HCT116 (cell line): ENCODE results near the gene CHDH. TPM values are rescaled to one million over a fixed set of nuclear protein-coding genes. Genes with fewer than 3 reads are reported as not detected.

ENCODE experiments used
- ATAC-seq: fragments of 200-7000 bp; cut with Tn5 transposase; 2 replicates; pipeline ENCODE4 v1.9.1; 2020; ENCODE audit warnings: mild to moderate bottlenecking, moderate library complexity
- BruUV-seq: library from RNA; stranded (reverse); fragments of 400-500 nt; replicated peaks from 2 replicates; lab custom pipeline; 2021; lab: Mats Ljungman, UMichigan
- CTCF ChIA-PET: fragments of 300-600 bp; sonication (Branson Sonifier 250); formaldehyde crosslinking; loops from one replicate; lab custom pipeline; 2021; ENCODE audit warnings: antibody characterized with exemption; lab: Charles Lee
- POLR2A ChIA-PET: fragments of 300-600, 350-600 bp; sonication (Branson Sonifier 250); formaldehyde crosslinking; loops from one replicate; lab custom pipeline; 2021; ENCODE audit warnings: antibody characterized with exemption; lab: Charles Lee
- RAD21 ChIA-PET, 2 experiments: fragments of 300-600 bp; sonication (Branson Sonifier 250); formaldehyde crosslinking; loops; one replicate each; lab custom pipeline; 2023; ENCODE audit warnings: low total read pairs in 2 of 2; ENCODE audit not compliant: uncharacterized antibody in 2 of 2, unreplicated experiment in 2 of 2, low non-redundant PET in 1 of 2; lab: Charles Lee
- DNase-seq: peaks from one replicate; pipeline ENCODE4 v3.0.0-alpha.2; 2010; ENCODE audit warnings: low read depth, low spot score
- H2AFZ ChIP-seq: fragments of 200-600 bp; shearing (Covaris generic), sonication (generic); 2 replicates; pipeline ENCODE4 v1.6.1; 2017; ENCODE audit warnings: low read depth, mixed run types, mixed read lengths, antibody characterized with exemption, low read length; ENCODE audit not compliant: poor library complexity, severe bottlenecking
- H3K27ac ChIP-seq: 2 replicates; pipeline ENCODE4 v1.5.1; 2012; ENCODE audit warnings: low read depth, low read length
- H3K27me3 ChIP-seq: fragments of 200-600 bp; sonication (generic); 2 replicates; pipeline ENCODE4 v1.6.1; 2016; ENCODE audit warnings: mixed run types, low read length, mixed read lengths; ENCODE audit not compliant: insufficient read depth
- H3K36me3 ChIP-seq, 2 experiments: fragments of 200-500 bp in 1 of 2; fragments of 200-600 bp in 1 of 2; sonication (Bioruptor generic) in 1 of 2; sonication (generic) in 1 of 2; 2 replicates each; pipeline versions ENCODE4 v1.5.1 to v1.6.1; 2014 to 2016; ENCODE audit warnings: low read length in 2 of 2, inconsistent platforms in 1 of 2, mixed read lengths in 1 of 2, mixed run types in 1 of 2; ENCODE audit not compliant: insufficient read depth in 2 of 2, control insufficient read depth in 1 of 2
- H3K4me1 ChIP-seq, 2 experiments: fragments of 200-600 bp in 1 of 2; sonication (generic) in 1 of 2; 2 replicates each; pipeline versions ENCODE4 v1.5.1 to v1.6.1; 2012 to 2017; ENCODE audit warnings: low read length in 2 of 2, inconsistent platforms in 1 of 2, mild to moderate bottlenecking in 1 of 2, mixed read lengths in 1 of 2, mixed run types in 1 of 2, moderate library complexity in 1 of 2; ENCODE audit not compliant: insufficient read depth in 2 of 2, control insufficient read depth in 1 of 2
- H3K4me2 ChIP-seq: fragments of 200-600 bp; sonication (generic); 2 replicates; pipeline ENCODE4 v1.6.1; 2017; ENCODE audit warnings: mixed run types, low read length, mixed read lengths
- H3K4me3 ChIP-seq, 2 experiments: fragments of 200-600 bp in 1 of 2; sonication (generic) in 1 of 2; replicated peaks in 1 of 2; 2 replicates each; pipeline ENCODE4 v1.5.1; 2011 to 2016; ENCODE audit warnings: low read length in 2 of 2, control low read depth in 1 of 2, low read depth in 1 of 2, mild to moderate bottlenecking in 1 of 2, mixed read lengths in 1 of 2, mixed run types in 1 of 2
- H3K79me2 ChIP-seq: fragments of 200-600 bp; sonication (generic); 2 replicates; pipeline ENCODE4 v1.6.1; 2017; ENCODE audit warnings: mild to moderate bottlenecking, mixed run types, low read length, moderate library complexity, mixed read lengths; ENCODE audit not compliant: insufficient read depth
- H3K9ac ChIP-seq: fragments of 200-600 bp; sonication (generic); 2 replicates; pipeline ENCODE4 v1.6.1; 2016; ENCODE audit warnings: low read length, mixed read lengths
- H3K9me2 ChIP-seq: fragments of 200-600 bp; sonication (generic), shearing (Covaris generic); 2 replicates; pipeline ENCODE4 v1.6.1; 2017; ENCODE audit warnings: mixed run types, mild to moderate bottlenecking, moderate library complexity; ENCODE audit not compliant: insufficient read depth
- H3K9me3 ChIP-seq, 2 experiments: fragments of 200-500 bp in 1 of 2; fragments of 200-600 bp in 1 of 2; sonication (Bioruptor generic) in 1 of 2; sonication (generic) in 1 of 2; 2 replicates each; pipeline ENCODE4 v1.6.1; 2014 to 2017; ENCODE audit warnings: low read length in 2 of 2, mixed read lengths in 2 of 2, inconsistent platforms in 1 of 2, low read depth in 1 of 2, mild to moderate bottlenecking in 1 of 2, mixed run types in 1 of 2, moderate library complexity in 1 of 2; ENCODE audit not compliant: control insufficient read depth in 1 of 2, insufficient read depth in 1 of 2
- H4K20me1 ChIP-seq: fragments of 200-600 bp; sonication (generic), shearing (Covaris generic); 2 replicates; pipeline ENCODE4 v1.6.1; 2017; ENCODE audit warnings: mixed run types, mild to moderate bottlenecking, moderate library complexity; ENCODE audit not compliant: insufficient read depth
- CBX3 ChIP-seq: IDR thresholded peaks from 2 replicates; pipeline ENCODE4 v1.6.1; 2012; ENCODE audit warnings: low read depth
- CEBPB ChIP-seq: IDR thresholded peaks from 2 replicates; pipeline ENCODE4 v1.6.1; 2012; ENCODE audit warnings: low read depth
- EZH2 ChIP-seq: fragments of 200-600 bp; sonication (generic); IDR thresholded peaks from 2 replicates; pipeline ENCODE4 v1.6.1; 2017; ENCODE audit warnings: antibody characterized with exemption, mixed run types
- EZH2phosphoT487 ChIP-seq: fragments of 200-600 bp; IDR thresholded peaks from 2 replicates; pipeline ENCODE4 v1.6.1; 2018; ENCODE audit warnings: antibody characterized with exemption, borderline replicate concordance
- FOSL1 ChIP-seq: IDR thresholded peaks from 2 replicates; pipeline ENCODE4 v1.6.1; 2012; ENCODE audit warnings: low read depth
- RAD21 ChIP-seq: IDR thresholded peaks from 2 replicates; pipeline ENCODE4 v1.6.1; 2012; ENCODE audit warnings: low read depth, mild to moderate bottlenecking
- SIN3A ChIP-seq: IDR thresholded peaks from 2 replicates; pipeline ENCODE4 v1.6.1; 2012; ENCODE audit warnings: low read depth
- SP1 ChIP-seq: IDR thresholded peaks from 2 replicates; pipeline ENCODE4 v1.6.1; 2012; ENCODE audit warnings: low read depth
- SRF ChIP-seq: IDR thresholded peaks from 2 replicates; pipeline ENCODE4 v1.6.1; 2012; ENCODE audit warnings: low read depth
- YY1 ChIP-seq: IDR thresholded peaks from 2 replicates; pipeline ENCODE4 v1.6.1; 2011; ENCODE audit warnings: low read length, low read depth, moderate library complexity, mild to moderate bottlenecking; ENCODE audit not compliant: insufficient replicate concordance; ENCODE audit errors: extremely low read depth
- intact Hi-C: fragments of 100-400 bp; cut with micrococcal nuclease; formaldehyde crosslinking; loops from 2 replicates; pipeline ENCODE4 v1.10.0; 2022
- total RNA-seq: library from RNA; stranded (reverse); gene quantifications from one replicate; pipeline ENCODE4 v1.2.1, GENCODE V29; 2021; ENCODE audit not compliant: unreplicated experiment
- TF ChIP-seq, protein P1 (sequence below): IDR thresholded peaks from 2 replicates; pipeline ENCODE4 v1.6.1; 2012; ENCODE audit warnings: low read depth
- TF ChIP-seq, protein P2 (sequence below): IDR thresholded peaks from 2 replicates; pipeline ENCODE4 v1.6.1; 2011; ENCODE audit warnings: mild to moderate bottlenecking, low read length, moderate library complexity; ENCODE audit not compliant: insufficient replicate concordance; ENCODE audit errors: extremely low read depth
- TF ChIP-seq, protein P3 (sequence below): IDR thresholded peaks from 2 replicates; pipeline ENCODE4 v1.6.1; 2012

The CHDH gene
- total RNA-seq, 1 experiment from 2014 or later = 10.8 TPM

DNA sequence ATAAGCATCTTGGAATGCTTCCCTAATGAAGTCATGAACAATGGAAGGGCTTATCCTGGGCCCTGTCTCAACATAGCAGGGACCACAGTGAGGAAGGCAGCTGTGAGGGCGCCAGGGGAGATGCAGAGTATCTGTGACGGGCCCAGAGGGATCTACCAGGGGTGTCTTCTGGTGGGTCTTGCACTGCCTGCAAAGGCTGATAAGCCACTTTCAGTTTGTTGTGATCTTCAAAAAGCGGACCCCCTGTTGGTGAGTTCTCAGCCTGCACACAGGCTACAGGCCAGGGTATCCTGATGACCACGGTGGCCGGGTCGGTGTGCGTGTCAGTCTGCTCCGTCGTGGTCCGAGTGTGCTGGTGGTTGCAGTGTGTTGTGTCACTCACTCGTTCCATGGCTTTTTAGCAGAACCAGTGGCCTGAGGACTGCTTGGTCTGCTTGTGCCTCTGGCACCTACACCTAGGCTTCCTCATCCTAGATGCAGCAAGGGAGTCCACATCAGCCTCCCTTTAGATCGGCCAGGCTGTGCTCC lies 46.8 kb downstream of the CHDH start:
- Histone ChIP-seq H3K27ac (no peak overlapping the region), H3K9me3 (no peaks in the 10 kb centered on the region)

More for the DNA sequence above, 46.8 kb downstream of the CHDH start:
- no peaks in the 10 kb centered on the region for H3K9me2 ChIP-seq
- ChIA-PET POLR2A (no interaction called here), CTCF (no interaction called here), RAD21 (no interaction called here)
- DNase-seq (no peak), ATAC-seq (no peak)
- no peaks in the 10 kb centered on the region for H3K79me2 ChIP-seq
- no peaks in the 10 kb centered on the region for H3K36me3 ChIP-seq
- TF ChIP-seq YY1 (no peak), EZH2 (no peak), EZH2phosphoT487 (no peak), CEBPB (no peak), SP1 (no peak), FOSL1 (no peak), SRF (no peak), CBX3 (no peak), SIN3A (no peak), RAD21 (no peak)
- TF ChIP-seq, protein P1, sequence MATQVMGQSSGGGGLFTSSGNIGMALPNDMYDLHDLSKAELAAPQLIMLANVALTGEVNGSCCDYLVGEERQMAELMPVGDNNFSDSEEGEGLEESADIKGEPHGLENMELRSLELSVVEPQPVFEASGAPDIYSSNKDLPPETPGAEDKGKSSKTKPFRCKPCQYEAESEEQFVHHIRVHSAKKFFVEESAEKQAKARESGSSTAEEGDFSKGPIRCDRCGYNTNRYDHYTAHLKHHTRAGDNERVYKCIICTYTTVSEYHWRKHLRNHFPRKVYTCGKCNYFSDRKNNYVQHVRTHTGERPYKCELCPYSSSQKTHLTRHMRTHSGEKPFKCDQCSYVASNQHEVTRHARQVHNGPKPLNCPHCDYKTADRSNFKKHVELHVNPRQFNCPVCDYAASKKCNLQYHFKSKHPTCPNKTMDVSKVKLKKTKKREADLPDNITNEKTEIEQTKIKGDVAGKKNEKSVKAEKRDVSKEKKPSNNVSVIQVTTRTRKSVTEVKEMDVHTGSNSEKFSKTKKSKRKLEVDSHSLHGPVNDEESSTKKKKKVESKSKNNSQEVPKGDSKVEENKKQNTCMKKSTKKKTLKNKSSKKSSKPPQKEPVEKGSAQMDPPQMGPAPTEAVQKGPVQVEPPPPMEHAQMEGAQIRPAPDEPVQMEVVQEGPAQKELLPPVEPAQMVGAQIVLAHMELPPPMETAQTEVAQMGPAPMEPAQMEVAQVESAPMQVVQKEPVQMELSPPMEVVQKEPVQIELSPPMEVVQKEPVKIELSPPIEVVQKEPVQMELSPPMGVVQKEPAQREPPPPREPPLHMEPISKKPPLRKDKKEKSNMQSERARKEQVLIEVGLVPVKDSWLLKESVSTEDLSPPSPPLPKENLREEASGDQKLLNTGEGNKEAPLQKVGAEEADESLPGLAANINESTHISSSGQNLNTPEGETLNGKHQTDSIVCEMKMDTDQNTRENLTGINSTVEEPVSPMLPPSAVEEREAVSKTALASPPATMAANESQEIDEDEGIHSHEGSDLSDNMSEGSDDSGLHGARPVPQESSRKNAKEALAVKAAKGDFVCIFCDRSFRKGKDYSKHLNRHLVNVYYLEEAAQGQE = no peak
- TF ChIP-seq, protein P2, sequence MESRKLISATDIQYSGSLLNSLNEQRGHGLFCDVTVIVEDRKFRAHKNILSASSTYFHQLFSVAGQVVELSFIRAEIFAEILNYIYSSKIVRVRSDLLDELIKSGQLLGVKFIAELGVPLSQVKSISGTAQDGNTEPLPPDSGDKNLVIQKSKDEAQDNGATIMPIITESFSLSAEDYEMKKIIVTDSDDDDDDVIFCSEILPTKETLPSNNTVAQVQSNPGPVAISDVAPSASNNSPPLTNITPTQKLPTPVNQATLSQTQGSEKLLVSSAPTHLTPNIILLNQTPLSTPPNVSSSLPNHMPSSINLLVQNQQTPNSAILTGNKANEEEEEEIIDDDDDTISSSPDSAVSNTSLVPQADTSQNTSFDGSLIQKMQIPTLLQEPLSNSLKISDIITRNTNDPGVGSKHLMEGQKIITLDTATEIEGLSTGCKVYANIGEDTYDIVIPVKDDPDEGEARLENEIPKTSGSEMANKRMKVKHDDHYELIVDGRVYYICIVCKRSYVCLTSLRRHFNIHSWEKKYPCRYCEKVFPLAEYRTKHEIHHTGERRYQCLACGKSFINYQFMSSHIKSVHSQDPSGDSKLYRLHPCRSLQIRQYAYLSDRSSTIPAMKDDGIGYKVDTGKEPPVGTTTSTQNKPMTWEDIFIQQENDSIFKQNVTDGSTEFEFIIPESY = no peak
- TF ChIP-seq, protein P3, sequence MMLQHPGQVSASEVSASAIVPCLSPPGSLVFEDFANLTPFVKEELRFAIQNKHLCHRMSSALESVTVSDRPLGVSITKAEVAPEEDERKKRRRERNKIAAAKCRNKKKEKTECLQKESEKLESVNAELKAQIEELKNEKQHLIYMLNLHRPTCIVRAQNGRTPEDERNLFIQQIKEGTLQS = no peak
- H2AFZ ChIP-seq = no peak overlapping the region
- H3K4me1 ChIP-seq = peaks cover under 1 to 16% of the 10 kb centered on the region in 2 experiments; a peak in 3 of 4 replicates
- no peaks in the 10 kb centered on the region for H3K27me3 ChIP-seq
- intact Hi-C loops = no loop called here
- no peak overlapping the region for H3K9ac ChIP-seq
- no peak overlapping the region for H3K4me2 ChIP-seq
- BruUV-seq = no TSS peak
- H3K4me3 ChIP-seq = no peak overlapping the region
- no peaks in the 10 kb centered on the region for H4K20me1 ChIP-seq
